ENCODE results near the gene TARS1.
"Not testable (repeated sequence)": the region's sequence is repeated elsewhere in the genome, so short reads cannot be mapped to it uniquely, and the experiment has no call there.

TARS1 gene

DNA sequence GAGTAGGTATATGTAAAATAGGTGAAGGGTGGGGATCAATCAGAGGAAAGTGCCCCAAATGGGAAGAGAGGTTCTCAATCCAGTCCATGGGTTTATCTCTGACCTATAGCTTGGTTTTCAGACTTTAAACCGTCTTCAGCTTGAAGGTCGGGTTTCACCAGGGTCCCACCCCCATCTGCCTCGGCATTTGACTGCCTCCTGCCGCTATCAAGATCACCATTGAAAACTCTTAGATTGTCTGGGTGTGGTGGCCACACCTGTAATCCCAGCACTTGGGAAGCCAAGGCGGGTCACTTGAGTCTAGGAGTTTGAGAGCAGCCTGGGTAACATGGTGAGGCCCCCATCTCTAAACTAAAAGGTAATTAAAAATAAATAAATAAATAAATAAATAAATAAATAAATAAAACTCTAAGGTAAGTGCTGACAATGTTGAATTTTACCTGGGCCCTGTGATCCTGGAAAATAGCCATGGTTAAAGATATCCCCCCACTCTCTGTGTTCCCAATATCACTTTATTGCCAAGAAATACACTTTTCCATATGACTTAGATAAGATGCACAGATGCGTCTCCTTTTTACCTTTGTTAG is 48.8 kb downstream of the TARS1 start:
- DNase-seq: no peak

DNA sequence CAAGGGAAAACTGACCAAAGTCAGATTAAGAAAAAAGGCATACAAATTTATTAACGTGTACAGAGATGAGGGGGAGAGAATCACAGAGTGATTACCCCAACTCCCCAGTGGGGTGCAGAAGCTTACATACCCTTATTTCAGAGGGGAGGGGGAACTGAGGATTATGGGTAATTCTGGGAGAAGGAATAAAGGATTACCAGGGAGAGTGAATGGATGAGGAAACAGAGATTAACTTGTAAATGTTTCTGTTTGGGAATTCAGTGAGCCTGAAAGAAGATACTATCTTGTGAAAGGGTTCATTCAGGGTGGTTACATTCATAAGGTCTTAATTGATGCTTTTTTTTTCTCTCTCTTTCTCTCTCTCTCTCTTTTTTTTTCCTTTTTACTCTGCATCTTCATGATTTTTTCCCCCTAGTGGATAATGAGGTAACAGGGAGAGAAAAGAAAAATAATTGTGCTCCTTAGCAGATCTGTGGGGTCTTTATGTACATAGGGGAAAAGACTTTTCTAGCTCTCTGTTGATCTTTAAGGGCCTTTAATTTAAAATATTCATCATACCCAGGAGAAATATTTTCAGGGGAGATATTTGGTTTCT is 49.4 kb downstream of the TARS1 start:
- DNase-seq: no peak

DNA sequence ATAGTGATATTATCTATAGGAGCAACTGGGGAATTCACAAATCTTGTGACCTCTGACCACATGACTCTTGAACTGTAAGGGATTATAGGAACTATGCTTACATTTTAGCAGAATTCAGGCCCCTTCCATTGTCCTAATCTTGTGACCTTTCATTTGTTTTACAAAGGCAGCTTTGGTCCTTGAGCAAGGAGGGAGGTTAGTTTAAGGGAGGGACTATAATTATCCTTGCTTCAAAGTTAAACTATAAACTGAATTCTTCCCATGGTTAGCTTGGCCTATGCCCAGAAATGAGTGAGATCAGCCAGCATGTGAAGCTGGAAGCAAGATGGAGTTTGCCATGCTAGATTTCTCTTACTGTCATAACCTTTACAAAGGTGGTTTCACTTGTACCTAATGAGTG is 51.2 kb downstream of the TARS1 start:
- DNase-seq: no peak

DNA sequence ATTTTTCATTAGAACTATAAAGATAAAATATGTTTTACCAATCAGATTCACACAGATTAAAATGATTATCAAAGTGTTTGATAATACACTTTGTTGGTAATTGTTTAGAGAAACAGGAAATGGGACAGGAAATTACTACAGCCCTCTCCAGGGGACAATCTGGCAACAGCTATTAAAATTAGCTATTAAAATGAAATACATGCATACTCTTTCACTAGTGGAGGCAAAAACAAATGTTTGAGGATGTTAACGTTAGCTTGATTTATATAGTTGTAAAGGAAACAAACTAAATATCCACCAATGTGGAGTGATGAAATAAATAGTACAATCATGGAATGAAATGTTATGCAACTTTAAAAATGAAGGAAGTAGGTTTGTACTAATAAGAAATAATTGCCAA is 53.7 kb downstream of the TARS1 start:
- no peak for DNase-seq

- no peak for DNase-seq
These were observed 60.5 kb downstream of the TARS1 start for GRCh38 chr5:33501260-33501659.

- no peak for DNase-seq
These were observed 61.1 kb downstream of the TARS1 start for GRCh38 chr5:33501899-33502298.

DNA sequence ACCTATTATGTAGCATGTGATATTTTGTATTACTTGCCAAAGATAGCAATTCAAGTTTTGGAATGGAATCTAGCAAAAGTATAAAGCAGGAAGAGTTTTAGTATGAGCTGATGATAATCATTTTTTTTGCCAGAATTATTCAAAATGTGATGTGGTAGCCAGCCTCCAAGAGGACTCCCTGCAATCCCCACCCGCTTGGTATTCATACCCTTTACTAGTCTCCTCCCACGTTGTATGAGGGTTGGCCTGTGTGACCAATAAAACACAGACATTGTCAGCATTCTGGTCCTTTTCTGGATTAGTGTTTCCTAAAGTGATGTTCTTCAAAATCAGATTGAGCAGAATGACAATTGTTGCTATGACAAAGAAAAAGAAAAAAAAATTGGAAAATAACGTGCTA is 63.8 kb downstream of the TARS1 start:
- DNase-seq: no peak

DNA sequence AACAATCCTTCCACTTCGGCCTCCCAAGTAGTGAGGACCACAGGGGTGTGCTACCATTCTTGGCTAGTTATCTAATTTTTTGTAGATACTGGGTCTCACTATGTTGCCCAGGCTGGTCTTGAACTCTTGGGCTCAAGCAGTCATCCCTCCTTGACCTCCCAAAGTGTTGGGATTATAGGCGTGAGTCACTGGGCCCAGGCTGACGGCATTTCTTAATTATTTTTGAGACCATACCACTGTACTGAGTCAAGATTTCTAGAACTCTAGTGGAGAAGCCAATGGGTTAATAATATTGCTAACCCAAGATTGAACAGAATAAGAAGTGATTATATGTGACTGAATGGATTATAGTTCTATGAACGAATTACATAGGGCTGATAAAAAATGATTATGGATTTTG is 66.7 kb downstream of the TARS1 start:
- DNase-seq: no peak

DNA sequence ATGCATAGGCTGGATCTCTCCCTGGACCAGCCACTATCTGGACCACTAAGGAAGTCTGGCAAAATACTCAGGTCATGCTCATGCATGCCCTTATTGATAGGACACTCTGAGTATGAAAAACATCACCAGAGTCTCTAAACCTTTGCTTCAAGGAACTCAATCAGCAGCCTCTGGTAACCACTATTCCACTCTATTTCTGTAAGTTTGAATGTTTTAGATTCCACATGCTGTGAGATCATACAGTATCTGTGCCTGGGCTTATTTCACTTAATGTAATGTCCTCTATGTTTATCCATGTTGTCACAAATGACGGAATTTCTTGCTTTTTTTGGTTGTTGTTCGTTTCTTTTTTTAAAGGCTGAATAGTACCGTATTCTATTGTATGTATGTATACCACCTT is 68.3 kb downstream of the TARS1 start:
- no peak for DNase-seq

DNA sequence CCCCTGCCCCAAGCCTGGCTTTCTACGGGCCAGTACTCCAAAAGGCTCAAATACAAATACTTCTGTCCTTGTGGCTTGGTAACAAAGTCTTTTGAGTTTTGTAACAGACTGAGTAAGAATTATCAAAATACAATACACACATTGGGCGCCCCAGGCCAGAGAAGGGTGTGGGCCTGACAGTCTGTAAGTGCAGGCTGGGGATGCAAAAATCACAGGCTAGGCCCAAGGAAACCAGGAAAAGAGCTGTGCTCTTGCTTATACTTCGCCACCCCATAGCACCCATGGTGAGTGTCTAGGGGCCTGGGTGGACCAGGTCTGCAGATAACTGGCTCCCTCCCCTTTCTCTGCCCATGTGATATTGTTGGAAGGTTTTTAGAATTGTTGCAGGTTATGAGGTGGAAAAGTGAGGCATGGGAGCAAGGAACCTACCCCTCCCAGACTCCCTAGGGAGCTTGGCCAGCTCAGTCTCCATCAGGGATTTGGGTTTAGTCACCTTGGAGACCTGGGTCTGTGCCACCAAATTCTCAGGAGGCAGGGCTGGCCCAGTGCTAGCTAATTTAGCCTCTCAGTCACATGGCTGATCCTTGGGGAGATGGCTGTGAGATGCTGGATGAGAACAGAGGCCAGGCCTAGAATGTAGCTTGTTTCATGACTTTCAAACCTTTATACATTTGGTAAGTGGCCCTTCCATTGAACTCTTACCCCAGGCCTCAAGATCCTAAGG is 72.9 kb downstream of the TARS1 start:
- no peak for DNase-seq

DNA sequence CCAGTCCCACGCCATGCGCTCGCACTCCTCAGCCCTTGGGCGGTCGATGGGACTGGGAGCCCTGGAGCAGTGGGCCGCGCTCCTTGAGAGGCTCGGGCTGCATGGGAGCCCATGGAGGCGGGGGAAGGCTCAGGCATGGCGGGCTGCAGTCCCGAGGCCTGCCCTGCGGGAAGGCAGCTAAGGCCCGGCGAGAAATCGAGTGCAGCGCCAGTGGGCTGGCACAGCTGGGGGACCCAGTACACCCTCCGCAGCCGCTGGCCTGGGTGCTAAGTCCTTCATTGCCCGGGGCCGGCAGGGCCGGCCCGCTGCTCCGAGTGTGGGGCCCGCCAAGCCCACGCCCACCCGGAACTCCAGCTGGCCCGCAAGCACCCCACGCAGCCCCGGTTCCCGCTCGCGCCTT is 74.6 kb downstream of the TARS1 start:
- not testable (repeated sequence) for DNase-seq

- DNase-seq: no peak
These were observed 75.7 kb downstream of the TARS1 start for GRCh38 chr5:33516421-33516820.
